Measurements from ENCODE around the gene XRCC5. TPM values are rescaled to one million over a fixed set of nuclear protein-coding genes. Genes with fewer than 3 reads are reported as not detected.

XRCC5 gene
- total and polyA plus RNA-seq, 2 donors (not counting 1 experiment from before 2014, with no cell fraction given): 152 to 278 TPM

- TF ChIP-seq EZH2 (IDR thresholded peaks at IDR 0.05; ENCODE audit: low read length, missing control alignments): no peak
- no peak for TF ChIP-seq CTCF (conservative IDR thresholded peaks at IDR 0.05 in 1 of 2, IDR thresholded peaks at IDR 0.05 in 1 of 2; ENCODE audit: low read depth in 1 of 2, low read length in 2 of 2)
Observed at GRCh38 chr2:216113572-216113971, 4.4 kb downstream of the XRCC5 start.

GRCh38 chr2:216114382-216114713, 5.2 kb downstream of the XRCC5 start:
- Histone ChIP-seq H3K4me1 (ENCODE audit: control insufficient read depth, extremely low read depth, insufficient read depth, low read length) (peaks cover 9% of the 10 kb centered on the region), H3K36me3 (ENCODE audit: control insufficient read depth, insufficient read depth, low read length) (peaks cover 12% of the 10 kb centered on the region), H2AFZ (ENCODE audit: low read length) (no peak overlapping the region), H3K9me3 (ENCODE audit: control insufficient read depth, insufficient read depth, low read depth, low read length) (no peaks in the 10 kb centered on the region), H3K27me3 (ENCODE audit: control insufficient read depth, insufficient read depth, low read length) (no peaks in the 10 kb centered on the region), H3K4me2 (ENCODE audit: extremely low read depth, insufficient read depth, low read length) (no peak overlapping the region), H4K20me1 (ENCODE audit: control insufficient read depth, extremely low read depth, insufficient read depth, low read length) (no peaks in the 10 kb centered on the region), H3K9ac (ENCODE audit: insufficient read depth, low read length) (no peak overlapping the region), H3K27ac (ENCODE audit: insufficient read depth, low read length) (peak overlapping the region; percentile 16), H3K79me2 (ENCODE audit: control insufficient read depth, insufficient read depth, low read length) (peaks cover 75% of the 10 kb centered on the region), H3K4me3 (replicated peaks in 1 of 4; ENCODE audit: control extremely low read depth in 1 of 4, insufficient read depth in 1 of 4, low read depth in 3 of 4, low read length in 4 of 4) (no peak overlapping the region)
- no peak for DNase-seq (ENCODE audit: low read depth in 2 of 2)
- TF ChIP-seq EZH2 (IDR thresholded peaks at IDR 0.05; ENCODE audit: low read length, missing control alignments): no peak
- no peak for TF ChIP-seq CTCF (conservative IDR thresholded peaks at IDR 0.05 in 1 of 2, IDR thresholded peaks at IDR 0.05 in 1 of 2; ENCODE audit: low read depth in 1 of 2, low read length in 2 of 2)

More at GRCh38 chr2:216113572-216113971, 4.4 kb downstream of the XRCC5 start:
- H4K20me1 ChIP-seq (ENCODE audit: control insufficient read depth, extremely low read depth, insufficient read depth, low read length): no peaks in the 10 kb centered on the region
- peaks cover 73% of the 10 kb centered on the region for H3K79me2 ChIP-seq (ENCODE audit: control insufficient read depth, insufficient read depth, low read length)
- no peaks in the 10 kb centered on the region for H3K9me3 ChIP-seq (ENCODE audit: control insufficient read depth, insufficient read depth, low read depth, low read length)
- H3K4me1 ChIP-seq (ENCODE audit: control insufficient read depth, extremely low read depth, insufficient read depth, low read length): peaks cover 9% of the 10 kb centered on the region
- H3K27ac ChIP-seq (ENCODE audit: insufficient read depth, low read length): no peak overlapping the region
- no peak overlapping the region for H3K9ac ChIP-seq (ENCODE audit: insufficient read depth, low read length)
- no peak for DNase-seq (ENCODE audit: low read depth in 2 of 2)
- H3K4me2 ChIP-seq (ENCODE audit: extremely low read depth, insufficient read depth, low read length): no peak overlapping the region
- no peak overlapping the region for H2AFZ ChIP-seq (ENCODE audit: low read length)
- H3K4me3 ChIP-seq (replicated peaks in 1 of 4; ENCODE audit: control extremely low read depth in 1 of 4, insufficient read depth in 1 of 4, low read depth in 3 of 4, low read length in 4 of 4): no peak overlapping the region
- H3K36me3 ChIP-seq (ENCODE audit: control insufficient read depth, insufficient read depth, low read length): peaks cover 12% of the 10 kb centered on the region
- H3K27me3 ChIP-seq (ENCODE audit: control insufficient read depth, insufficient read depth, low read length): no peaks in the 10 kb centered on the region

- no peaks in the 10 kb centered on the region for H3K27me3 ChIP-seq (ENCODE audit: control insufficient read depth, insufficient read depth, low read length)
- no peaks in the 10 kb centered on the region for H4K20me1 ChIP-seq (ENCODE audit: control insufficient read depth, extremely low read depth, insufficient read depth, low read length)
- no peak overlapping the region for H2AFZ ChIP-seq (ENCODE audit: low read length)
- no peak for TF ChIP-seq EZH2 (IDR thresholded peaks at IDR 0.05; ENCODE audit: low read length, missing control alignments)
- TF ChIP-seq CTCF (conservative IDR thresholded peaks at IDR 0.05 in 1 of 2, IDR thresholded peaks at IDR 0.05 in 1 of 2; ENCODE audit: low read depth in 1 of 2, low read length in 2 of 2): peak; percentile 70 to 86
- peaks cover 9% of the 10 kb centered on the region for H3K4me1 ChIP-seq (ENCODE audit: control insufficient read depth, extremely low read depth, insufficient read depth, low read length)
- H3K79me2 ChIP-seq (ENCODE audit: control insufficient read depth, insufficient read depth, low read length): peaks cover 71% of the 10 kb centered on the region
- peak overlapping the region; percentile 35 to 85 (median 49) for H3K4me3 ChIP-seq (replicated peaks in 1 of 4; ENCODE audit: control extremely low read depth in 1 of 4, insufficient read depth in 1 of 4, low read depth in 3 of 4, low read length in 4 of 4)
- DNase-seq (ENCODE audit: low read depth in 2 of 2): peak; percentile 96 to 100
- H3K9ac ChIP-seq (ENCODE audit: insufficient read depth, low read length): peak overlapping the region; percentile 17
- peak overlapping the region; percentile 85 for H3K4me2 ChIP-seq (ENCODE audit: extremely low read depth, insufficient read depth, low read length)
- peaks cover 12% of the 10 kb centered on the region for H3K36me3 ChIP-seq (ENCODE audit: control insufficient read depth, insufficient read depth, low read length)
- H3K27ac ChIP-seq (ENCODE audit: insufficient read depth, low read length): peak overlapping the region; percentile 79
- H3K9me3 ChIP-seq (ENCODE audit: control insufficient read depth, insufficient read depth, low read depth, low read length): no peaks in the 10 kb centered on the region
Observed at GRCh38 chr2:216114714-216115531, 5.8 kb downstream of the XRCC5 start.
